ENCODE measurements around the gene SLC25A51. TPM values are rescaled to one million over a fixed set of nuclear protein-coding genes. Genes with fewer than 3 reads are reported as not detected.

SLC25A51 gene
- total and polyA plus RNA-seq, 4 donors = 6.2 to 30.1 (median 17.3) TPM

DNA sequence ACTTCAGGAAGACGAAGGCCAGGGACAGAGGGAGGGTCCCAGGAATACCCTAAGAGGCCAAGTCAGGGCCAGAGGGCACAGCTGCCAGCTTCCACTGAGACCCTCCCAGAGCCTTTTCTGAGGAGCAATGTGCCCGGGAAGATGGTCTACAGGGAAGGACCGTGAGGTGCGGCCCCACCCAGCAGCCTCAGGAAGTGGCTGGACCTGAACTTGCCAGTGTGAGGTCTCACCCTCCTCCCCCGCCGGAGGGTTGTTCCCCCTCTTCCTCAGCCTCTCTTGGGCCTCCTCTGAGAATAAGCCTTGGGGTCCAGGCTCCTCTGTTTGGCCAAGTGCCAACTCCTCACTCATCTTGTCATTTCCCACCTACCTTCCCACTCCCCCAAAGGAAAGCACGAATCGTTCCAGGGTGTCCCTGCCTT, 13.4 kb upstream of the SLC25A51 start:
- H3K27ac ChIP-seq (ENCODE audit: low read depth in 1 of 2, low read length in 1 of 2) = peak overlapping the region; percentile 51 to 55
- peaks cover 0 to 2% (median 0%) of the 10 kb centered on the region in 4 donors for H3K36me3 ChIP-seq (ENCODE audit: control insufficient read depth in 4 of 4, insufficient read depth in 4 of 4, low read length in 4 of 4)
- no peak overlapping the region for H3K4me3 ChIP-seq
- H3K9ac ChIP-seq (ENCODE audit: insufficient read depth in 1 of 2, low read length in 2 of 2) = peak overlapping the region in 1 of 2 donors; percentile 56
- H3K27me3 ChIP-seq (ENCODE audit: control insufficient read depth in 3 of 3, insufficient read depth in 3 of 3, low read length in 2 of 3) = no peaks in the 10 kb centered on the region
- no peak for TF ChIP-seq CTCF (IDR thresholded peaks at IDR 0.05; ENCODE audit: control extremely low read depth, extremely low read depth)
- H3K4me1 ChIP-seq (ENCODE audit: control insufficient read depth in 5 of 5, insufficient read depth in 5 of 5, low read length in 5 of 5) = peaks cover 0 to 79% (median 49%) of the 10 kb centered on the region in 5 donors
- 46 to 51% methylated on average over 8 of the region's 8 CpGs for whole genome bisulfite sequencing, 2 donors
- no peaks in the 10 kb centered on the region for H3K9me3 ChIP-seq (ENCODE audit: control insufficient read depth in 4 of 4, insufficient read depth in 3 of 4, low read length in 3 of 4)
- DNase-seq (peak in 2 of 3 donors; percentile 56 to 61), ATAC-seq (ENCODE audit: insufficient read depth, low FRiP score) (no peak)

DNA sequence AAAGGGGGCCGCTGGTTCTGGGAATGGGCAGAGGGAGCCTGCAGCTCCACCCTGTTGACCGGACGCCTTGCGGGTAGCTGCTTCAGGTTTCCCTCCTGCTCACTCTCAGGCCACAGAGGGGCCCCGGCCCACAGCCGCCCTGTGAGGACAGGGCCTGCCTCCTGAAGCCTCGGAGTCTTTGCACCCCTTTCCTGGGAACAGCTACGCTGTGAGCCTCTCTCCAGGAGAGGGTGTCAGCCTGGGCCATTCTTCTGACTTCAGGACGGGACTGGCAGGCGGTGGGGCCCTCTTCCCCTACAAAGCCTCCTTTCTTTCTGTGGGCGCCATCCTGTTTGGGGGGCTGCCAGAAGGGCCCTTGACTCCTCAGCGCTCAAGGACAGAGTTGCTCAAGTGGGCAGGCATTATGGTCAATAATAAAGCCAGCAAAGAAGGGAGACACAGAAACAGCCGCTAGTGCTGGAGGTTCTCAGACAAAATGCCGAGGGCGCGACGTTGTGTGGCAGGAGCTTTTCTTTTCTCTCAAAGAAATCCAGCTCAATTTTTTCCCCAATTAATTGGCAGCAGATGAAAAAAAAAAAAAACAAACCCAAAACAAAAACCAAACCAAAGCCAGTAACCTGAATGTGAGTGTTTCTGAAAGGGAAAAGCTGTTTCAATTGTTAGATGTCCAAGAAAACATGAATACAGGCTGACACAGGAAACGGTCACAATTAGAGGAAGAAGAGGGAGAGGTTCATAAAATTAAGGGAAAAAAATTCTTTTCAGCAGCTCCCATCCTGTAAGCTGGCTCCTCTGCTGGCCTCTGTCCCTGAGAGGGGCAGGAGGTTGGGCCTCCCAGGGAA, 12.8 kb upstream of the SLC25A51 start:
- Histone ChIP-seq H3K4me3 (no peak overlapping the region), H3K36me3 (ENCODE audit: control insufficient read depth in 4 of 4, insufficient read depth in 4 of 4, low read length in 4 of 4) (peaks cover 0 to 2% (median 0%) of the 10 kb centered on the region in 4 donors), H3K9me3 (ENCODE audit: control insufficient read depth in 4 of 4, insufficient read depth in 3 of 4, low read length in 3 of 4) (no peaks in the 10 kb centered on the region), H3K27ac (ENCODE audit: low read depth in 1 of 2, low read length in 1 of 2) (peak overlapping the region; percentile 55 to 67), H3K9ac (ENCODE audit: insufficient read depth in 1 of 2, low read length in 2 of 2) (peak overlapping the region in 1 of 2 donors; percentile 56), H3K27me3 (ENCODE audit: control insufficient read depth in 3 of 3, insufficient read depth in 3 of 3, low read length in 2 of 3) (no peaks in the 10 kb centered on the region), H3K4me1 (ENCODE audit: control insufficient read depth in 5 of 5, insufficient read depth in 5 of 5, low read length in 5 of 5) (peaks cover 0 to 73% (median 47%) of the 10 kb centered on the region in 5 donors)
- ATAC-seq (ENCODE audit: insufficient read depth, low FRiP score) (no peak), DNase-seq (peak; percentile 80 to 98 (median 98))
- TF ChIP-seq CTCF (IDR thresholded peaks at IDR 0.05; ENCODE audit: control extremely low read depth, extremely low read depth) = no peak
- WGBS, 2 donors = 57 to 72% methylated on average over 18 of the region's 18 CpGs

GRCh38 chr9:37915911-37916470, 12.1 kb upstream of the SLC25A51 start:
- 82 to 90% methylated on average over 14 of the region's 14 CpGs for WGBS, 2 donors

More at GRCh38 chr9:37915911-37916470, 12.1 kb upstream of the SLC25A51 start:
- no peak overlapping the region for H3K4me3 ChIP-seq
- no peak for TF ChIP-seq CTCF (IDR thresholded peaks at IDR 0.05; ENCODE audit: control extremely low read depth, extremely low read depth)
- peaks cover 0 to 66% (median 44%) of the 10 kb centered on the region in 5 donors for H3K4me1 ChIP-seq (ENCODE audit: control insufficient read depth in 5 of 5, insufficient read depth in 5 of 5, low read length in 5 of 5)
- no peaks in the 10 kb centered on the region for H3K9me3 ChIP-seq (ENCODE audit: control insufficient read depth in 4 of 4, insufficient read depth in 3 of 4, low read length in 3 of 4)
- ATAC-seq (ENCODE audit: insufficient read depth, low FRiP score) = no peak
- peak overlapping the region in 1 of 2 donors; percentile 28 for H3K9ac ChIP-seq (ENCODE audit: insufficient read depth in 1 of 2, low read length in 2 of 2)
- peaks cover 0 to 2% (median 0%) of the 10 kb centered on the region in 4 donors for H3K36me3 ChIP-seq (ENCODE audit: control insufficient read depth in 4 of 4, insufficient read depth in 4 of 4, low read length in 4 of 4)
- DNase-seq = no peak
- H3K27ac ChIP-seq (ENCODE audit: low read depth in 1 of 2, low read length in 1 of 2) = peak overlapping the region in 1 of 2 donors; percentile 54
- H3K27me3 ChIP-seq (ENCODE audit: control insufficient read depth in 3 of 3, insufficient read depth in 3 of 3, low read length in 2 of 3) = no peaks in the 10 kb centered on the region

Measured in lung (tissue), 12 donors.